ENCODE measurements around the gene SUGCT. TPM values are rescaled to one million over a fixed set of nuclear protein-coding genes. Genes with fewer than 3 reads are reported as not detected.

SUGCT gene
- total RNA-seq, 1 experiment from 2014 or later: 4.6 TPM

DNA sequence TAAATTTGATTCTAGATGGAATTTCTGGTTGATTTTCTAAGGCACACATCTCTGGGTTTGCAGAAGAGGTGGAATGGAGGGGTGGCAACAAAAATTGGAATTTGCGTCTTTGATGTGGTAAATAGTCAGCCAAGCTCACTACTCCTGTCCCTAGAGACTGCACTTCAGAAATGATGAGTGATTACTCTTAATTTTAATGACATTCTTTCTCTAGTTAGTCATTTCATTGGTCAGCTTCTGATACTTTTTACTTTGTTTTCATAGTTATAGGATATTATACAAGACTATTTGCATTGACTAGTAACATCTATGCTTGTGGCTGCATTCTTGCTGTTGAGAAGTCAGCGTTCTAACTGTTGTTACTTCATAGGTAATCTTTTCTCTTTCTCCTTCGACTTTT is 658.3 kb downstream of the SUGCT start (continued):
- TF ChIP-seq, protein P1, sequence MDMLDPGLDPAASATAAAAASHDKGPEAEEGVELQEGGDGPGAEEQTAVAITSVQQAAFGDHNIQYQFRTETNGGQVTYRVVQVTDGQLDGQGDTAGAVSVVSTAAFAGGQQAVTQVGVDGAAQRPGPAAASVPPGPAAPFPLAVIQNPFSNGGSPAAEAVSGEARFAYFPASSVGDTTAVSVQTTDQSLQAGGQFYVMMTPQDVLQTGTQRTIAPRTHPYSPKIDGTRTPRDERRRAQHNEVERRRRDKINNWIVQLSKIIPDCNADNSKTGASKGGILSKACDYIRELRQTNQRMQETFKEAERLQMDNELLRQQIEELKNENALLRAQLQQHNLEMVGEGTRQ (CRISPR knock-in tag; IDR thresholded peaks at IDR 0.05): no peak
- no peak for TF ChIP-seq GTF2I (CRISPR knock-in tag; conservative IDR thresholded peaks at IDR 0.05)
- no peak for TF ChIP-seq TCF7 (CRISPR knock-in tag; IDR thresholded peaks at IDR 0.05; ENCODE audit: low read depth)
- TF ChIP-seq, protein P2, sequence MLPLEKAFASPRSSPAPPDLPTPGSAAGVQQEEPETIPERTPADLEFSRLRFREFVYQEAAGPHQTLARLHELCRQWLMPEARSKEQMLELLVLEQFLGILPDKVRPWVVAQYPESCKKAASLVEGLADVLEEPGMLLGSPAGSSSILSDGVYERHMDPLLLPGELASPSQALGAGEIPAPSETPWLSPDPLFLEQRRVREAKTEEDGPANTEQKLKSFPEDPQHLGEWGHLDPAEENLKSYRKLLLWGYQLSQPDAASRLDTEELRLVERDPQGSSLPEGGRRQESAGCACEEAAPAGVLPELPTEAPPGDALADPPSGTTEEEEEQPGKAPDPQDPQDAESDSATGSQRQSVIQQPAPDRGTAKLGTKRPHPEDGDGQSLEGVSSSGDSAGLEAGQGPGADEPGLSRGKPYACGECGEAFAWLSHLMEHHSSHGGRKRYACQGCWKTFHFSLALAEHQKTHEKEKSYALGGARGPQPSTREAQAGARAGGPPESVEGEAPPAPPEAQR (CRISPR knock-in tag; IDR thresholded peaks at IDR 0.05): no peak
- TF ChIP-seq, protein P3, sequence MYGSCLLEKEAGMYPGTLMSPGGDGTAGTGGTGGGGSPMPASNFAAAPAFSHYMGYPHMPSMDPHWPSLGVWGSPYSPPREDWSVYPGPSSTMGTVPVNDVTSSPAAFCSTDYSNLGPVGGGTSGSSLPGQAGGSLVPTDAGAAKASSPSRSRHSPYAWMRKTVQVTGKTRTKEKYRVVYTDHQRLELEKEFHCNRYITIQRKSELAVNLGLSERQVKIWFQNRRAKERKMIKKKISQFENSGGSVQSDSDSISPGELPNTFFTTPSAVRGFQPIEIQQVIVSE (CRISPR knock-in tag; IDR thresholded peaks at IDR 0.05; ENCODE audit: borderline replicate concordance): no peak

- Mint-ChIP-seq H3K36me3 (no peaks in the 10 kb centered on the region), H3K27me3 (ENCODE audit: low read depth) (no peaks in the 10 kb centered on the region), H3K4me3 (no peak overlapping the region), H3K4me1 (no peaks in the 10 kb centered on the region), H3K27ac (no peak overlapping the region), H3K9me3 (no peaks in the 10 kb centered on the region)
- ATAC-seq (no peak), DNase-seq (ENCODE audit: low spot score) (no peak)
- TF ChIP-seq, protein P4, sequence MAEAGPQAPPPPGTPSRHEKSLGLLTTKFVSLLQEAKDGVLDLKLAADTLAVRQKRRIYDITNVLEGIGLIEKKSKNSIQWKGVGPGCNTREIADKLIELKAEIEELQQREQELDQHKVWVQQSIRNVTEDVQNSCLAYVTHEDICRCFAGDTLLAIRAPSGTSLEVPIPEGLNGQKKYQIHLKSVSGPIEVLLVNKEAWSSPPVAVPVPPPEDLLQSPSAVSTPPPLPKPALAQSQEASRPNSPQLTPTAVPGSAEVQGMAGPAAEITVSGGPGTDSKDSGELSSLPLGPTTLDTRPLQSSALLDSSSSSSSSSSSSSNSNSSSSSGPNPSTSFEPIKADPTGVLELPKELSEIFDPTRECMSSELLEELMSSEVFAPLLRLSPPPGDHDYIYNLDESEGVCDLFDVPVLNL (CRISPR knock-in tag; IDR thresholded peaks at IDR 0.05; ENCODE audit: borderline replicate concordance, low read depth): no peak
- TF ChIP-seq ZBTB43 (CRISPR knock-in tag; IDR thresholded peaks at IDR 0.05) (no peak), FOXK1 (CRISPR knock-in tag; IDR thresholded peaks at IDR 0.05) (no peak), ERG (CRISPR knock-in tag; IDR thresholded peaks at IDR 0.05) (no peak), EMX1 (CRISPR knock-in tag; IDR thresholded peaks at IDR 0.05) (no peak), IRF2 (CRISPR knock-in tag; IDR thresholded peaks at IDR 0.05; ENCODE audit: borderline replicate concordance, low read depth) (no peak)
- TF ChIP-seq, protein P5, sequence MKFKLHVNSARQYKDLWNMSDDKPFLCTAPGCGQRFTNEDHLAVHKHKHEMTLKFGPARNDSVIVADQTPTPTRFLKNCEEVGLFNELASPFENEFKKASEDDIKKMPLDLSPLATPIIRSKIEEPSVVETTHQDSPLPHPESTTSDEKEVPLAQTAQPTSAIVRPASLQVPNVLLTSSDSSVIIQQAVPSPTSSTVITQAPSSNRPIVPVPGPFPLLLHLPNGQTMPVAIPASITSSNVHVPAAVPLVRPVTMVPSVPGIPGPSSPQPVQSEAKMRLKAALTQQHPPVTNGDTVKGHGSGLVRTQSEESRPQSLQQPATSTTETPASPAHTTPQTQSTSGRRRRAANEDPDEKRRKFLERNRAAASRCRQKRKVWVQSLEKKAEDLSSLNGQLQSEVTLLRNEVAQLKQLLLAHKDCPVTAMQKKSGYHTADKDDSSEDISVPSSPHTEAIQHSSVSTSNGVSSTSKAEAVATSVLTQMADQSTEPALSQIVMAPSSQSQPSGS (CRISPR knock-in tag; IDR thresholded peaks at IDR 0.05; ENCODE audit: borderline replicate concordance, low read depth): no peak
- TF ChIP-seq, protein P6, sequence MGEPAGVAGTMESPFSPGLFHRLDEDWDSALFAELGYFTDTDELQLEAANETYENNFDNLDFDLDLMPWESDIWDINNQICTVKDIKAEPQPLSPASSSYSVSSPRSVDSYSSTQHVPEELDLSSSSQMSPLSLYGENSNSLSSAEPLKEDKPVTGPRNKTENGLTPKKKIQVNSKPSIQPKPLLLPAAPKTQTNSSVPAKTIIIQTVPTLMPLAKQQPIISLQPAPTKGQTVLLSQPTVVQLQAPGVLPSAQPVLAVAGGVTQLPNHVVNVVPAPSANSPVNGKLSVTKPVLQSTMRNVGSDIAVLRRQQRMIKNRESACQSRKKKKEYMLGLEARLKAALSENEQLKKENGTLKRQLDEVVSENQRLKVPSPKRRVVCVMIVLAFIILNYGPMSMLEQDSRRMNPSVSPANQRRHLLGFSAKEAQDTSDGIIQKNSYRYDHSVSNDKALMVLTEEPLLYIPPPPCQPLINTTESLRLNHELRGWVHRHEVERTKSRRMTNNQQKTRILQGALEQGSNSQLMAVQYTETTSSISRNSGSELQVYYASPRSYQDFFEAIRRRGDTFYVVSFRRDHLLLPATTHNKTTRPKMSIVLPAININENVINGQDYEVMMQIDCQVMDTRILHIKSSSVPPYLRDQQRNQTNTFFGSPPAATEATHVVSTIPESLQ (CRISPR knock-in tag; IDR thresholded peaks at IDR 0.05): no peak
- ChIA-PET CTCF (no interaction called here), POLR2A (no interaction called here)
These were observed 660.8 kb downstream of the SUGCT start for GRCh38 chr7:40795607-40796006.
